ENCODE measurements around the gene ATP8B4.

GRCh38 chr15:49900903-49901235, 218.2 kb downstream of the ATP8B4 start:
- TF ChIP-seq EP300 (IDR thresholded peaks at IDR 0.05) (no peak), CTCF (IDR thresholded peaks at IDR 0.05) (no peak)
